Measurements from ENCODE around the gene TMEM108. TPM values are rescaled to one million over a fixed set of nuclear protein-coding genes. Genes with fewer than 3 reads are reported as not detected.

The TMEM108 gene
- total and polyA plus RNA-seq, 2 of the 4 experiments (the other 2 are of a cell fraction) = 0.18 to 2.2 TPM

GRCh38 chr3:133248389-133248788, 210.2 kb downstream of the TMEM108 start:
- H3K4me3 ChIP-seq (ENCODE audit: insufficient read depth, low read depth, low read length) = no peak overlapping the region
- H3K36me3 ChIP-seq (ENCODE audit: control insufficient read depth, insufficient read depth, low read length) = no peaks in the 10 kb centered on the region
- no peak overlapping the region for H3K18ac ChIP-seq (ENCODE audit: low read depth, low read length)
- in situ Hi-C loops (cut with MboI; ENCODE audit: low sequenced_read_pairs) (no loop called here), intact Hi-C loops (cut with micrococcal nuclease) (no loop called here), dilution Hi-C loops (cut with HindIII; ENCODE audit: low sequenced_read_pairs, unreplicated experiment) (no loop called here)
- H2BK120ac ChIP-seq (ENCODE audit: low read depth, low read length) = no peak overlapping the region
- no peak overlapping the region for H2AFZ ChIP-seq (replicated peaks; ENCODE audit: low read length, poor library complexity)
- no peaks in the 10 kb centered on the region for H3K9me1 ChIP-seq (ENCODE audit: insufficient read depth, low read length)
- no peak overlapping the region for H3K4ac ChIP-seq (ENCODE audit: low read depth, low read length)
- H2BK20ac ChIP-seq (ENCODE audit: low read depth, low read length) = no peak overlapping the region
- ATAC-seq (ENCODE audit: low read depth) = no peak
- no peak overlapping the region for H2BK15ac ChIP-seq (ENCODE audit: low read depth, low read length)
- H3K4me2 ChIP-seq (ENCODE audit: low read depth, low read length) = no peak overlapping the region
- H4K5ac ChIP-seq (ENCODE audit: low read depth, low read length) = no peak overlapping the region
- POLR2A ChIA-PET (ENCODE audit: unreplicated experiment) = no interaction called here
- no peaks in the 10 kb centered on the region for H3K4me1 ChIP-seq (ENCODE audit: control insufficient read depth, insufficient read depth, low read length)
- no peak for DNase-seq
- H2AK9ac ChIP-seq (replicated peaks; ENCODE audit: low read depth, low read length, poor library complexity) = no peak overlapping the region
- H3K27ac ChIP-seq (ENCODE audit: insufficient read depth, low read length) = no peak overlapping the region
- H4K91ac ChIP-seq (ENCODE audit: insufficient read depth, low read depth, low read length) = no peak overlapping the region
- TF ChIP-seq NFE2L2 (IDR thresholded peaks at IDR 0.05; ENCODE audit: low read depth, low read length) (no peak), ELK1 (IDR thresholded peaks at IDR 0.05; ENCODE audit: borderline replicate concordance, low read depth, low read length) (no peak), CHD1 (IDR thresholded peaks at IDR 0.05; ENCODE audit: low read depth, low read length) (no peak), RAD21 (IDR thresholded peaks at IDR 0.05; ENCODE audit: low read length) (no peak), CTCF (conservative IDR thresholded peaks at IDR 0.05; ENCODE audit: low read depth, low read length) (no peak), MAZ (IDR thresholded peaks at IDR 0.05; ENCODE audit: borderline replicate concordance, low read depth, low read length) (no peak), CEBPB (IDR thresholded peaks at IDR 0.05; ENCODE audit: low read depth, low read length) (no peak), MXI1 (IDR thresholded peaks at IDR 0.05; ENCODE audit: borderline replicate concordance, low read depth, low read length) (no peak), MAFK (IDR thresholded peaks at IDR 0.05; ENCODE audit: low read depth, low read length) (no peak), SMC3 (IDR thresholded peaks at IDR 0.05; ENCODE audit: low read depth, low read length) (no peak), POLR2A (IDR thresholded peaks at IDR 0.05; ENCODE audit: low read depth, low read length) (no peak), USF2 (IDR thresholded peaks at IDR 0.05; ENCODE audit: low read depth, low read length) (no peak), RCOR1 (IDR thresholded peaks at IDR 0.05; ENCODE audit: insufficient replicate concordance, low read length) (no peak), BHLHE40 (IDR thresholded peaks at IDR 0.05; ENCODE audit: low read depth, low read length) (no peak), RFX5 (IDR thresholded peaks at IDR 0.05; ENCODE audit: low read depth, low read length) (no peak), FOS (IDR thresholded peaks at IDR 0.05; ENCODE audit: low read depth, low read length) (no peak)
- H4K8ac ChIP-seq (ENCODE audit: low read depth in 2 of 2, low read length in 2 of 2) = no peak overlapping the region
- H3K56ac ChIP-seq (ENCODE audit: extremely low read depth, insufficient read depth, low read length) = no peak overlapping the region
- no peak overlapping the region for H3K14ac ChIP-seq (replicated peaks; ENCODE audit: low read depth, low read length)
- BruUV-seq (replicated peaks) = no TSS peak
- CTCF ChIA-PET = no interaction called here
- H3K23ac ChIP-seq (ENCODE audit: low read depth, low read length) = no peak overlapping the region
- WGBS, 2 experiments (ENCODE audit: extremely low coverage in 2 of 2, insufficient read length in 1 of 2) = no CpG with 5 or more reads among the region's 2 CpGs
- H3K9me3 ChIP-seq (ENCODE audit: control insufficient read depth, insufficient read depth, low read length) = no peaks in the 10 kb centered on the region
- no peak overlapping the region for H2BK5ac ChIP-seq (ENCODE audit: low read depth, low read length, poor library complexity, severe bottlenecking)
- no peaks in the 10 kb centered on the region for H3K79me1 ChIP-seq (ENCODE audit: low read depth in 1 of 2, low read length in 2 of 2)
- no peaks in the 10 kb centered on the region for H4K20me1 ChIP-seq (ENCODE audit: insufficient read depth, low read length)
- H2AK5ac ChIP-seq (ENCODE audit: low read depth, low read length) = no peak overlapping the region
- no peak overlapping the region for H3K9ac ChIP-seq (ENCODE audit: low read depth, low read length)
- H3K27me3 ChIP-seq (ENCODE audit: control insufficient read depth, insufficient read depth, low read length) = no peaks in the 10 kb centered on the region; the same call in 1 of the 2 replicates
